Measurements from ENCODE around the gene CRISPLD2.

CRISPLD2 gene

GRCh38 chr16:84859681-84860080 is 39.9 kb downstream of the CRISPLD2 start:
- no peak for DNase-seq (ENCODE audit: low read depth)
- no peak overlapping the region for H3K4me3 ChIP-seq (ENCODE audit: low read length)
- no peak for TF ChIP-seq CTCF (conservative IDR thresholded peaks at IDR 0.05; ENCODE audit: low read length)

GRCh38 chr16:84860383-84860782 is 40.6 kb downstream of the CRISPLD2 start:
- no peak overlapping the region for H3K4me3 ChIP-seq (ENCODE audit: low read length)
- no peak for TF ChIP-seq CTCF (conservative IDR thresholded peaks at IDR 0.05; ENCODE audit: low read length)
- DNase-seq (ENCODE audit: low read depth): no peak

GRCh38 chr16:84861671-84862070 is 41.9 kb downstream of the CRISPLD2 start:
- no peak for TF ChIP-seq CTCF (conservative IDR thresholded peaks at IDR 0.05; ENCODE audit: low read length)
- DNase-seq (ENCODE audit: low read depth): no peak
- no peak overlapping the region for H3K4me3 ChIP-seq (ENCODE audit: low read length)

- H3K4me3 ChIP-seq (ENCODE audit: low read length): no peak overlapping the region
- DNase-seq (ENCODE audit: low read depth): no peak
- TF ChIP-seq CTCF (conservative IDR thresholded peaks at IDR 0.05; ENCODE audit: low read length): no peak
Measured at GRCh38 chr16:84862804-84863480, 43.2 kb downstream of the CRISPLD2 start.

- TF ChIP-seq CTCF (conservative IDR thresholded peaks at IDR 0.05; ENCODE audit: low read length): no peak
- DNase-seq (ENCODE audit: low read depth): no peak
- no peak overlapping the region for H3K4me3 ChIP-seq (ENCODE audit: low read length)
Measured at GRCh38 chr16:84863481-84863814, 43.7 kb downstream of the CRISPLD2 start.

GRCh38 chr16:84864326-84864955 is 44.7 kb downstream of the CRISPLD2 start:
- no peak overlapping the region for H3K4me3 ChIP-seq (ENCODE audit: low read length)
- DNase-seq (ENCODE audit: low read depth): no peak
- no peak for TF ChIP-seq CTCF (conservative IDR thresholded peaks at IDR 0.05; ENCODE audit: low read length)

- TF ChIP-seq CTCF (conservative IDR thresholded peaks at IDR 0.05; ENCODE audit: low read length): no peak
- H3K4me3 ChIP-seq (ENCODE audit: low read length): no peak overlapping the region
- no peak for DNase-seq (ENCODE audit: low read depth)
Measured at GRCh38 chr16:84867696-84868095, 47.9 kb downstream of the CRISPLD2 start.
